Measurements from ENCODE around the gene NKX2-1.

NKX2-1 gene

GRCh38 chr14:36511981-36512584 lies 7.9 kb downstream of the NKX2-1 start:
- peaks cover 1% of the 10 kb centered on the region for H3K27me3 ChIP-seq (replicated peaks; ENCODE audit: control insufficient read depth, insufficient read depth, low read length)

DNA sequence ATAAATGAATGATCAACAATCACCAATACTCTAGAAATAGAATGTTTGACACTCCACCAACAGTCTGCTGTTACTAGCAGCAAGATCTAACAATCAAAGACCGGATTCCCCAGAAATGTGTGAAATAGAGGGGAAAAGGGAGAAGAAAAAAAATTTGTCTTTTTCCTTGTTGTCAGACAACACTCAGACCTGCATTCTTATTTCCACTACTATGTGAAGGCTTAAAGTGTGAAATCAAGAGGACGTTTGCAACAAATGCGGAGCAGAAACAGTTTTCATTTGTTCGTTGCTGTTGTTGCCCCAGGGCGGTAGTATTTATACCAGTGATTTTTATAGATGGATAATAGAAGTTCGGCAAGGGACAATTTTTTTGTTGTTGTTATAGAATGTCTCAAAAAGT lies 9.2 kb downstream of the NKX2-1 start:
- Histone ChIP-seq H3K36me3 (ENCODE audit: control insufficient read depth, insufficient read depth, low read length) (no peaks in the 10 kb centered on the region), H3K4me3 (replicated peaks; ENCODE audit: low read depth, low read length) (no peak overlapping the region), H3K27me3 (replicated peaks; ENCODE audit: control insufficient read depth, insufficient read depth, low read length) (peaks cover 1% of the 10 kb centered on the region)
- no peak for DNase-seq (ENCODE audit: extremely low read depth, insufficient read length)
- no peak for TF ChIP-seq CTCF (IDR thresholded peaks at IDR 0.05; ENCODE audit: insufficient read depth, low read length, poor library complexity, severe bottlenecking)

More at GRCh38 chr14:36511981-36512584, 7.9 kb downstream of the NKX2-1 start:
- no peak for DNase-seq (ENCODE audit: extremely low read depth, insufficient read length)
- Histone ChIP-seq H3K36me3 (ENCODE audit: control insufficient read depth, insufficient read depth, low read length) (no peaks in the 10 kb centered on the region), H3K4me3 (replicated peaks; ENCODE audit: low read depth, low read length) (no peak overlapping the region)
- no peak for TF ChIP-seq CTCF (IDR thresholded peaks at IDR 0.05; ENCODE audit: insufficient read depth, low read length, poor library complexity, severe bottlenecking)

DNA sequence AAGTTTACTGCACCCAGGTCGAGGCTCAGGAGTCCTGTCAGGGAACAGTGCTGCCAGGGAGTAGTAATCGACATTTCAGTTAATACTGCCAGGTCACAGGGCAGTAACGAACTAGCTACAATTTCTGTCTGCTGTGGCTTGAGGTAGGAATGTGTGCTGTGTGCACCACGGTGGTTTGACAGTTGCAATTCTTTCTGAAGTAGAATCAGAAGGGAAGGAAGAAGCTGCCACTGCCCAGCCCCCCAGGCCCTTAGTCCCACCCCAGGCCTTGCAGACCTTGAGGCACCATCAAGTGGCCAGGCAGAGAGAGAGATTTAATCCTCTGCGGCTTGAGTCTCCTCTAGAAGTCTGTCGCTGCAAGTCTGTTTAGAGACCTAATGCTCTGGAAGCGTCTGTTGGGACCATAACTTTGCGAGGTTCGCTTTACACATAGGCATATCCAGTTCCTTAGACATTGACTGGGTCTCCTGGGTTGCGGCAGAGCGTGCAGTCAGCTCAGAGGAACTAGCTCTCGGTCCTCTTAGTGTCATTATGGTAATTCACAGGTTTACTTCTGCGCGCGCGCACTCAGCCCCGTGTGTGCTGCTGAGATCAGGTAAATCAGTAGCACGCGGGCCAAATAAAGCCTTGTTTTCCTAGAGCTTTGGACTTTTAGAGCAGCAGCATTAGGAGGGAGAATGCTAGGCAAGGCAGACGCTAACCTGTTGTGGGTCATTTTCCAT lies 9.8 kb downstream of the NKX2-1 start:
- Histone ChIP-seq H3K4me3 (replicated peaks; ENCODE audit: low read depth, low read length) (no peak overlapping the region), H3K27me3 (replicated peaks; ENCODE audit: control insufficient read depth, insufficient read depth, low read length) (peaks cover 1% of the 10 kb centered on the region), H3K36me3 (ENCODE audit: control insufficient read depth, insufficient read depth, low read length) (no peaks in the 10 kb centered on the region)
- TF ChIP-seq CTCF (IDR thresholded peaks at IDR 0.05; ENCODE audit: insufficient read depth, low read length, poor library complexity, severe bottlenecking) = no peak
- no peak for DNase-seq (ENCODE audit: extremely low read depth, insufficient read length)

GRCh38 chr14:36509069-36509917 lies 10.7 kb downstream of the NKX2-1 start:
- H3K4me3 ChIP-seq (replicated peaks; ENCODE audit: low read depth, low read length) = no peak overlapping the region
- no peak for TF ChIP-seq CTCF (IDR thresholded peaks at IDR 0.05; ENCODE audit: insufficient read depth, low read length, poor library complexity, severe bottlenecking)
- no peak for DNase-seq (ENCODE audit: extremely low read depth, insufficient read length)
- peaks cover 1% of the 10 kb centered on the region for H3K27me3 ChIP-seq (replicated peaks; ENCODE audit: control insufficient read depth, insufficient read depth, low read length)
- no peaks in the 10 kb centered on the region for H3K36me3 ChIP-seq (ENCODE audit: control insufficient read depth, insufficient read depth, low read length)

- no peak overlapping the region for H3K4me3 ChIP-seq (replicated peaks; ENCODE audit: low read depth, low read length)
Measured at GRCh38 chr14:36508418-36509068, 11.5 kb downstream of the NKX2-1 start.

More at GRCh38 chr14:36508418-36509068, 11.5 kb downstream of the NKX2-1 start:
- Histone ChIP-seq H3K36me3 (ENCODE audit: control insufficient read depth, insufficient read depth, low read length) (no peaks in the 10 kb centered on the region), H3K27me3 (replicated peaks; ENCODE audit: control insufficient read depth, insufficient read depth, low read length) (peaks cover 1% of the 10 kb centered on the region)
- TF ChIP-seq CTCF (IDR thresholded peaks at IDR 0.05; ENCODE audit: insufficient read depth, low read length, poor library complexity, severe bottlenecking) = no peak
- no peak for DNase-seq (ENCODE audit: extremely low read depth, insufficient read length)

Measured in GM06990 (cell line).